ENCODE results near the gene RPL31. TPM values are rescaled to one million over a fixed set of nuclear protein-coding genes. Genes with fewer than 3 reads are reported as not detected.

RPL31 gene
- total and polyA plus RNA-seq, 2 donors (not counting 1 experiment from before 2014, with no cell fraction given) = 1,159 to 2,636 TPM

DNA sequence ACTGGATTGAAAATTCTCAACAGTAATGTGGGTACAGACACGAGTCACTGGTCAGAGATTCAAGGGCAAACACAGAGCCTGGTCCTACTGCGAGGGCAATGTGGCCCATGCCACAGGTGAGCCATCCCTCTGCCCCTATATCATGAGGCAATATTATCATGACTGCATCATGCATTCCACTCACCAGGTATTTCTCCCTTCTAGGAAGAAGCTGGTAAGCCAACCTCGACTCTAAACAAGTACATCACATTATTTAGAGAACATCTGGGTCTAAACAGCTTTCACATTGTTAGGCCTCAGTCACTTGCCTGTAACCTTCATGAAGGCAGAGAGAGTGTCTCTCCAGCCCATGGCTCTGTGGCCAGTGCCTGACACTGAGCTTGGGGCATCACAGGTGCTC, 14.6 kb upstream of the RPL31 start:
- no peak overlapping the region for H3K9ac ChIP-seq (ENCODE audit: insufficient read depth, low read length)
- no peak for DNase-seq (ENCODE audit: low read depth in 2 of 2)
- no peak overlapping the region for H3K27ac ChIP-seq (ENCODE audit: insufficient read depth, low read length)
- no peaks in the 10 kb centered on the region for H3K9me3 ChIP-seq (ENCODE audit: control insufficient read depth, insufficient read depth, low read depth, low read length)
- no peaks in the 10 kb centered on the region for H3K4me1 ChIP-seq (ENCODE audit: control insufficient read depth, extremely low read depth, insufficient read depth, low read length)
- no peaks in the 10 kb centered on the region for H4K20me1 ChIP-seq (ENCODE audit: control insufficient read depth, extremely low read depth, insufficient read depth, low read length)
- no peak overlapping the region for H3K4me2 ChIP-seq (ENCODE audit: extremely low read depth, insufficient read depth, low read length)
- no peak overlapping the region for H2AFZ ChIP-seq (ENCODE audit: low read length)
- H3K4me3 ChIP-seq (replicated peaks in 1 of 4; ENCODE audit: control extremely low read depth in 1 of 4, insufficient read depth in 1 of 4, low read depth in 3 of 4, low read length in 4 of 4) = no peak overlapping the region
- no peaks in the 10 kb centered on the region for H3K27me3 ChIP-seq (ENCODE audit: control insufficient read depth, insufficient read depth, low read length)
- H3K79me2 ChIP-seq (ENCODE audit: control insufficient read depth, insufficient read depth, low read length) = no peaks in the 10 kb centered on the region
- no peaks in the 10 kb centered on the region for H3K36me3 ChIP-seq (ENCODE audit: control insufficient read depth, insufficient read depth, low read length)
- TF ChIP-seq EZH2 (IDR thresholded peaks at IDR 0.05; ENCODE audit: low read length, missing control alignments) (no peak), CTCF (conservative IDR thresholded peaks at IDR 0.05 in 1 of 2, IDR thresholded peaks at IDR 0.05 in 1 of 2; ENCODE audit: low read depth in 1 of 2, low read length in 2 of 2) (no peak)

DNA sequence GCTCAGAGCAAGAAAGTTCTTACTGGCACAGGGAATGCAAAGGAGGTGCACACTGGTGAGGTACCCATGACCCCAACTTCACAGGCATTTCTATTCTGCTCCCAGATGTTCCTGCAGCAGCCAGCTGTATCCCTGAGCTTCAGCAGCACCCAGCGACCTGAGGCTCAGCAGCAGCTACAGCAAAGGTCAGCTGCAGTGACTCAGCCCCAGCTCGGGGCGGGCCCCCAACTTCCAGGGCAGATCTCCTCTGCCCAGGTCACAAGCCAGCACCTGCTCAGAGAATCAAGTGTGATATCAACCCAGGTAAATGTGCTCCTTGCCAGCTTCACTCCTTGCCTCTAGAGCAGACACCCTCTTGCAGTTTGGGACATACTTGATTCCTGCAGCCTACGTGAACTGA, 14.1 kb upstream of the RPL31 start:
- no peak overlapping the region for H3K27ac ChIP-seq (ENCODE audit: insufficient read depth, low read length)
- no peak overlapping the region for H2AFZ ChIP-seq (ENCODE audit: low read length)
- H3K4me1 ChIP-seq (ENCODE audit: control insufficient read depth, extremely low read depth, insufficient read depth, low read length) = no peaks in the 10 kb centered on the region
- no peaks in the 10 kb centered on the region for H3K9me3 ChIP-seq (ENCODE audit: control insufficient read depth, insufficient read depth, low read depth, low read length)
- no peak for DNase-seq (ENCODE audit: low read depth in 2 of 2)
- no peak overlapping the region for H3K4me3 ChIP-seq (replicated peaks in 1 of 4; ENCODE audit: control extremely low read depth in 1 of 4, insufficient read depth in 1 of 4, low read depth in 3 of 4, low read length in 4 of 4)
- H3K27me3 ChIP-seq (ENCODE audit: control insufficient read depth, insufficient read depth, low read length) = no peaks in the 10 kb centered on the region
- H3K36me3 ChIP-seq (ENCODE audit: control insufficient read depth, insufficient read depth, low read length) = no peaks in the 10 kb centered on the region
- H3K9ac ChIP-seq (ENCODE audit: insufficient read depth, low read length) = no peak overlapping the region
- H4K20me1 ChIP-seq (ENCODE audit: control insufficient read depth, extremely low read depth, insufficient read depth, low read length) = no peaks in the 10 kb centered on the region
- no peak overlapping the region for H3K4me2 ChIP-seq (ENCODE audit: extremely low read depth, insufficient read depth, low read length)
- TF ChIP-seq EZH2 (IDR thresholded peaks at IDR 0.05; ENCODE audit: low read length, missing control alignments) (no peak), CTCF (conservative IDR thresholded peaks at IDR 0.05 in 1 of 2, IDR thresholded peaks at IDR 0.05 in 1 of 2; ENCODE audit: low read depth in 1 of 2, low read length in 2 of 2) (no peak)
- H3K79me2 ChIP-seq (ENCODE audit: control insufficient read depth, insufficient read depth, low read length) = no peaks in the 10 kb centered on the region

DNA sequence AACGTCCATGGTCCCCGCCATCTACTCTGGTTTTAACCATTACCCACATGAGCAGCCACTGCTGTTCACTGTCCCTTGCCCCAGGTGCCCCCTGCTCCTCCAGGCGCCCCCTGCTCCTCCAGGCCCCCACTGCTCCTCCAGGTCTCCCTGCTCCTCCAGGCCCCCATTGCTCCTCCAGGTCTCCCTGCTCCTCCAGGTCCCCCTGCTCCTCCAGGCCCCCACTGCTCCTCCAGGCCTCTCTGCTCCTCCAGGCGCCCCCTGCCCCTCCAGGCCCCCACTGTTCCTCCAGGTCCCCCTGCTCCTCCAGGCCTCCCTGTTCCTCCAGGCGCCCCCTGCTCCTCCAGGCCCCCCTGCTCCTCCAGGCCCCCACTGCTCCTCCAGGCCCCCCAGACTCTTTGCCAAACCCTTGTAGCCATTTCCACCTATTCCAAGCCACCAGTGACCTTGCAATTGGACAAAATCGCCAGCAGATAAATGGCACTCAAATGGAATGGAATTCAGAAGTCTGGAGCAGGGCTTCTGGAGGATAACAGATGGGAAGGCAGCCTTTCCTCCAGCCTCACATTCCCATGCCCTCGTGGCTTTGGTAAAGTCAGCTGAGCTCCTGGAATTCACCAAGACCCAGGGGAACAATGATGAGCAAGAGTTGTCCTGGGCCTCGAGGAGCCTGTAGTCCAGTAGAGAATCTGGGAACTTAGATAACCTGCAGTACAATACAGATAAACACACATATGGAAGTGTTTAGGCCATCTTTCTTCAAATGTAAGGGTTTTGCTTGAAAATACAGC, 13.3 kb upstream of the RPL31 start:
- H3K27ac ChIP-seq (ENCODE audit: insufficient read depth, low read length) = no peak overlapping the region
- no peak overlapping the region for H3K9ac ChIP-seq (ENCODE audit: insufficient read depth, low read length)
- no peak for TF ChIP-seq CTCF (conservative IDR thresholded peaks at IDR 0.05 in 1 of 2, IDR thresholded peaks at IDR 0.05 in 1 of 2; ENCODE audit: low read depth in 1 of 2, low read length in 2 of 2)
- no peak for TF ChIP-seq EZH2 (IDR thresholded peaks at IDR 0.05; ENCODE audit: low read length, missing control alignments)
- no peaks in the 10 kb centered on the region for H3K36me3 ChIP-seq (ENCODE audit: control insufficient read depth, insufficient read depth, low read length)
- no peaks in the 10 kb centered on the region for H3K27me3 ChIP-seq (ENCODE audit: control insufficient read depth, insufficient read depth, low read length)
- H4K20me1 ChIP-seq (ENCODE audit: control insufficient read depth, extremely low read depth, insufficient read depth, low read length) = no peaks in the 10 kb centered on the region
- no peaks in the 10 kb centered on the region for H3K4me1 ChIP-seq (ENCODE audit: control insufficient read depth, extremely low read depth, insufficient read depth, low read length)
- H3K4me3 ChIP-seq (replicated peaks in 1 of 4; ENCODE audit: control extremely low read depth in 1 of 4, insufficient read depth in 1 of 4, low read depth in 3 of 4, low read length in 4 of 4) = no peak overlapping the region
- H2AFZ ChIP-seq (ENCODE audit: low read length) = no peak overlapping the region
- H3K4me2 ChIP-seq (ENCODE audit: extremely low read depth, insufficient read depth, low read length) = no peak overlapping the region
- no peaks in the 10 kb centered on the region for H3K9me3 ChIP-seq (ENCODE audit: control insufficient read depth, insufficient read depth, low read depth, low read length)
- no peaks in the 10 kb centered on the region for H3K79me2 ChIP-seq (ENCODE audit: control insufficient read depth, insufficient read depth, low read length)
- DNase-seq (ENCODE audit: low read depth in 2 of 2) = peak in 1 of 2 donors; percentile 10

Data from fibroblast of lung (primary cell).